ENCODE results near the gene EXOC4.
"Not testable (repeated sequence)": the region's sequence is repeated elsewhere in the genome, so short reads cannot be mapped to it uniquely, and the experiment has no call there.

The EXOC4 gene

GRCh38 chr7:133278975-133279374, 26.1 kb downstream of the EXOC4 start:
- not testable (repeated sequence) for DNase-seq

DNA sequence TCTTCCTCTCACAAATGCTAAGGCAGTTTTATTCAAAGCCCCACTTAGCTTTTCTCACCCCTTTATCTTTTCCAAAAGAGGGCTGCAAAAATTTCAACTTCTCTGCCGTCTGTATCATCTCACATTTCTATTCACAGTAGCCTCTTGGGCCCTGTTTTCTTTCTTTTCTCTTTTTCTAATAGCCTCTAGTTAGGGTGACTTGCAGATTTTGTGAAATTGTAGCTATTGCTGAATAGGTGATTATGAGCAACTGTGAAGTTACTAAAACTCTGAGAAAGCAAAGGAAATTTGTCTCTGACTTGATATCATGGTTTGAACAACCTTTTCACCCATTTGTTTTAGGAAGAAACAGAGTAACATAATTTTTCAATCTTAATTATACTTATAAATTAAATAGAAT, 29.2 kb downstream of the EXOC4 start:
- DNase-seq = no peak

- no peak for DNase-seq
These were observed 31.2 kb downstream of the EXOC4 start for GRCh38 chr7:133284092-133284491.

- no peak for DNase-seq
These were observed 36.1 kb downstream of the EXOC4 start for GRCh38 chr7:133288970-133289369.

- DNase-seq = no peak
These were observed 37.2 kb downstream of the EXOC4 start for GRCh38 chr7:133290041-133290440.

- DNase-seq = no peak
These were observed 37.9 kb downstream of the EXOC4 start for GRCh38 chr7:133290676-133291333.

DNA sequence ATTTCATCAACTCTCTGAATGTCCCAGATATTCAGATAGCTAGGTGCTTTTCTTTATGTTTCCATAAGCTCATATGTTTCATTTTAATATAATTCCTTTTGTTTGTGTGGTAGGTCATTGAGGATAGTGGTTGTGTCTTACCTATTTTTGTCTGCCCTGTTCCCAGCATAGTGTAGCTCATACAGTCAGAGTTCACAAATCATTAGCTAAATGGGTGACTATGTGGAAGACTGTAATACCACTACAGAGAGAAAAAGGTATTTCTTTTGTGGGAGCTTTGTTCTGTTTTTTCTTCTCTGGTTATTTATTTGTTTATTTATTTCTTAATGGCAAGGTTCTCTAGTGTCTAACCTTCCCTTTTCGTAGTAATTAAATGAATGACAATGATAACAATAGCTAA, 39.8 kb downstream of the EXOC4 start:
- no peak for DNase-seq

DNA sequence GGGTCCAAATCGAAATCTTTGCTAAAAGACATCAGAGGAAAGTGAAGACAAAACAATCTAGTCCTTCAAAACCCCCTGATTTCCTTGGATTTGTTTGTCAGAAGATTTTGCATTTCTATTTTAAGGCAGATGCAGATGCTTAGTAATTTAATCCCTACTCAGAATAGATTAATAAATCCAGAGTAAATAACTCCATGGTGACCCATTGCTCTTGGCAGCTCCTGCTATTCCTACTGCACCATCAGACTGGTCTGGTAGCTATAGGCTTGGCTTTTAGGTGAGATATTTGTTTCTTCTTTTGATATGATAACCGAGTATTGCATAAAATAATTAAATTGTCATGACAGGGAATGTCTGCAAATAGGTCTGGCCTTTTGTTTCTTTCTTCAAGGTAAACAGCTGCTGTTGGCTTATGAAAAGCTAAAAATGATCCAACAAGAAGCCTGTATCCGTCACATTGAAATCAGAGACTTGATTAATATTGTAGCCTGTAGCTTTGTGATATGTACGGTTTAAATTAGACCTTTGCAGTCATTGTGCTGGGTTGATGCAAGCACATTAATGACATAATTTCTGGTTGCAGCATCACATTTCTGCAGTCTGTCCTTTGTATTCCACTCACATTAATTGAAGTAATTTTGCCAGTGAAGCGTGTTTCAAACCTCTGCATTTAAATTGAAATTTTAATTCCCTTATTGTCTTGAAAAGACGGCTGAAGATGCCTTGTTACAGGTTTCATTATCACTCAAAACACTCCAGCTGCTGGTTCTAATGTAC, 40.7 kb downstream of the EXOC4 start:
- no peak for DNase-seq

- DNase-seq = no peak
These were observed 41.4 kb downstream of the EXOC4 start for GRCh38 chr7:133294234-133294633.

- no peak for DNase-seq
These were observed 42.6 kb downstream of the EXOC4 start for GRCh38 chr7:133295484-133295883.

DNA sequence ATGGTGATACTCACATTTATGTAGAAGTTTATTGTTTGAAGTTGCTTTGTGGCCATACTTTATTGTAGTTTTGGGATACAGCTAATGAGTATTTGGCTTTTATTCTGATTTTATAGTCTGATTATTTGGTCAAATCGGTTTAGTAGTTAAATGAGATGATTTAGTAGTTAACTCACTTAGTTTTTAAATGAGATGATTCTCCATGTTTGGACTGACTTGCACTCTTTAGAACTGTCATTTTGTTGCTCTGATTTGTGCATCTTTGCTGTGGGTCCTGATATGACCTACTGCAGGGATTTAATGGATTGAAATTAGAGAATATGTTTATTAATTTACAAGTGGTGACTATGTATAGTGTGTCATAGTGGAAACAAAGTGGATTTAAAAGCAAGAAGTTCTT, 44.2 kb downstream of the EXOC4 start:
- DNase-seq = no peak

DNA sequence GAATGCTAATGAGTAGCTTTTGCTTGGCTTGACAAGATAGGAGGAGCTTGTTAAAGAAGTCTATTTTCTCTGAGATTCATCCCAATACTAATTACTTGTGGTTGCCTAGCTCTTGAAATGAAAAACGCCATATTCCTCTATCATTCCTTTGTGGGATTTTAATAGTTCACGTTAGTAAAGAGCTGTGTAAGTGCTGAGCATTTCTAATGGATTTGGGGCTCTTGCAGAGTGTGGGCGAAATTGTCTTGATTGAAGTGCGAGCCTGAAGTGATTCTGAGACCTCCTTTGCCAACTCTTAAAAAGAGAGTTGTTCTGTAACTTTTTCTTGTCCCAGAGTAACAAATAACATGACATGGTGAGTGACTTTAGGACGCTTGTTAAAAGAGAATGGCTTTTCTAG, 45.2 kb downstream of the EXOC4 start:
- no peak for DNase-seq

DNA sequence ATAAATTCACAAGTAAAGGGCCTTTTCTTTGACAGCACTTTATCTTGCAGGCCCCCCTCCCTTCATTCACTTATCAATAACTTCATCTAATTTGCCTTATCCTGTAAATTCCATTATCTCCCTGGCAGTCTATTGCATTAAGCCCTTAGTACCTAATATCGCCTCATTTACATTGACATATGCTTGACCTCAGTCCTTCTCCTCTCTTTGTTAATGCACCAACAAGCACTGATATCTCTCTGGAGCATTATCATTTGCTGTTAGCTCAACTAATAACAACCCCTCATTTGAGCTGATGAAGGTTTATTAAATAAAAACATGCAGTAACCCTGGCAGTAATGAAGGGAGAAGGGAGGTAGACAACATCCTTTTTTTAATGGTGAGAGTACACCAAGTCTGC, 46.8 kb downstream of the EXOC4 start:
- DNase-seq = no peak

- no peak for DNase-seq
These were observed 47.2 kb downstream of the EXOC4 start for GRCh38 chr7:133300088-133300487.

DNA sequence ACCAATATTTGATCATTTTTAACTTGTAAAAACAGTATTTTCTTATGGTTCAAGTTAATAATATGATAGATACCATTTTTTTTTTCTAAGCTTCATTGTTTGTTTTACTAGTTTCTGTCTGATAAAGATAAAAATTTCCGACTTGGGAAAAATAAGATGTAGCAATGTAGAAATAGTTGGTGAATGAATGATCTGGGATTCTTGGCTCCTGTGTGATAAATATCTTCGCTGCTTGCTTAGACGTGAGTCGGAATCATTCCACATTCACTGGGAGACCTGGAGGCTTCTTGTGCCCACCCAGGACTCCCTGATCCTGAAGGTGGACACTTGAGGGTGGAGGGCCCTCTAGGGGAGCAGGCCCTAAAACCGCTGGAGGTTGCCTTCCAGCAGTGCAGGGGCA, 47.9 kb downstream of the EXOC4 start:
- DNase-seq = no peak

DNA sequence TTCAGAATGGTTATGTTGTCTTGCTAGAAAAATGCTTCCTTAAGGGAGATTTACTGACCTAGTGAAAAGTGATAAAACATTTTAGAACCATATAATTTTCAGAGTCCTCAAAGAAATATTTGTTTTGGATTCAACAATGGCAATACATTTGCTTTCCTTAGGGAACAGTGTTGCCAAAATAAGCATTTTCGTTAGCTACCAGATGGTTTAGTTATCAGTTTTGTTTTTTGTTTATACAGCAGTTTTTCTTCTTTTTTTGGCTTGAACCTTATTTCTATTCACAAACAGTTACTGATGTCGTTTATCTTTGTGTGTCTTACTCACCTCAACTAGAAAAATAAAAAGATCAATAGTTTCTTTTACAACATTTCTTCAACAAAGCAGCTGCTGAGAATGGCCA, 48.6 kb downstream of the EXOC4 start:
- DNase-seq = no peak

DNA sequence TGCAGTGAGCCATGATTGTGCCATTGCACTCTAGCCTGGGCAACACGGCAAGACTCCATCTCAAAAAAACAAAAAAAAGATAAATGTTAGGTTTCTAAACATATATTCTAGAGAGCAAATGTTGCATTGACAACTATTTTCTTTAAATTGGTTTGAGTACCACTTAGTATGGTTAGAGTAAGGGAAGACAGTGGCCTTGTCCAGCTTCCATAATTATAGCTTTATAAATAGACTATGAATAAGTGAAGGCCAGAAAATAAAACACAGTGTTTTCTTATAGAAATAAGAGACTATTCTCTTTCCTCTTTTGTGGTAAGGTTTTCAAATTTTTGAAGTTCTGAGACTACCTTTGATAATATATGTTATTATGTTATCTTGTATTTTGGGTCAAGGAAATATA, 50.5 kb downstream of the EXOC4 start:
- no peak for DNase-seq

DNA sequence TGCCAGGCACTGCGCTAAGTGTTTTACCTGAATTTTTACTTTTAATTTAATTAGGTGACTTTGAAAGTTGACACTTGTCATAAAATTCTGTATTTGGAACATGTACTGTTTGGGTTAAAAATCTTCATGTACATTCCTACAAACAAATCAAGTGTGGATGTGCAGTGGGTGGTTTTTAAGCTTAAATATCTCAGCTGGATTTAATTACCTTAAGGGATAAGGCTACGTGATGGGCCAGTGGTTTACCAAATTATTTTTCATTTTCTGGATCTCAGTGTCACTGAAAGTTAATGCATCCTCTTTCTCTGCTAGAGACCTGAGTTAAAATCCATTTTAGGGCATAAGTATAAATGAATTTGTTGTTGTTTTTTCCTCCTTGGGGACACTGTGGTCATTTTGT, 51.1 kb downstream of the EXOC4 start:
- no peak for DNase-seq

- DNase-seq = no peak
These were observed 56.5 kb downstream of the EXOC4 start for GRCh38 chr7:133309333-133309732.

GRCh38 chr7:133310232-133310862, 57.5 kb downstream of the EXOC4 start:
- DNase-seq = no peak

- DNase-seq = no peak
These were observed 60.7 kb downstream of the EXOC4 start for GRCh38 chr7:133313575-133313974.

DNA sequence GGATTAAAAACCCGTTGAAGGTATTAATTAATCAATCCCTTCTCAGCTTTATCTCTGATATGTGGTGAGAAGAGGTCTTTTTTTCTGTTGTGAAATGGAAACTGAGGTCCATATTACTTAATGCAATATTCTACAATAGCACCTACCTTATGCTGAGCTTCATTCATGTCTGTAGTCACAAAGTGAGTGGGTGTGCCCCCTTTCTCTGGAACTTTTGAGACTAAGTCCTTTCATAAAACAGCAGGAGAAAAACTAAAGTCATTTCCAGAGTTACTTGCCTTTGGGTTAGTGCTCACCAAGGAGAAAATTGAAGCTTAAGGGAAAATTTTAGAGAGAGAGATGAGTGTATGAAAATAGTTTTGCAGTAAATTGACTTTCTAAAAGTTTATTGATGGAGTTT, 61.2 kb downstream of the EXOC4 start:
- DNase-seq = no peak

DNA sequence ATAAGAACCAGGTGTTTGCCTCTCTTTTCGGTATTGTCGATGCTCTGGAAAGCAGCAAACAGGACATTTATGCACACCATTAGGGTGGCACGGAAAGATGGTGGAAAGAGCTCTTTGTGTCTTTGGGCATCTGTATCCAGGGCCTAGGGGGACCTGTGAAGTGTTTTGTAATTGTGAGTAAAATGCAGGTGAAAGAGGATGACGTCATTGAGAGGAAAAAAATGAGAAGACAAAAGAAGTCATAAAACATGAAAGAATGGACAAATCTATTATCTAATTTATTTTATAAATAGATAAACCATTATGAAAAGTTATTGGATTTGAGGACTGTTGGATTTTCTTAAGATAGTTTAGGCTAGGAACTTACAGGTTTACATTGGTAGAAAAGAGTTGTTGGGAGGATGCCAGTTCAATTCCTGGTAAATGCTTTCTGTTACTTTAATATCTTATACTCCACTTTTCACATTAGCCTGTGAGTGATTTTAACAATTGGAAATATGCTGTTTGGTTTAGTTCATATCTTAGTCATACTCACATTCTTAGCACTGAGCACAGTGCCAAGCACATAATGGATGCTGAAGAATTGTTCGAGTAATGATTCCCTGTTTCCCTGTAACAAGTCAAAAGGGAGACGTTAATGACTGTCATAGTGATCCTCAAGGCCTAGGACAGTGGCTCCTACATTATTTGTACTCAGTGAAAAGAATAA, 62.6 kb downstream of the EXOC4 start:
- no peak for DNase-seq

- DNase-seq = no peak
These were observed 67.0 kb downstream of the EXOC4 start for GRCh38 chr7:133319842-133320241.
